ENCODE data around the gene ELF5.

DNA sequence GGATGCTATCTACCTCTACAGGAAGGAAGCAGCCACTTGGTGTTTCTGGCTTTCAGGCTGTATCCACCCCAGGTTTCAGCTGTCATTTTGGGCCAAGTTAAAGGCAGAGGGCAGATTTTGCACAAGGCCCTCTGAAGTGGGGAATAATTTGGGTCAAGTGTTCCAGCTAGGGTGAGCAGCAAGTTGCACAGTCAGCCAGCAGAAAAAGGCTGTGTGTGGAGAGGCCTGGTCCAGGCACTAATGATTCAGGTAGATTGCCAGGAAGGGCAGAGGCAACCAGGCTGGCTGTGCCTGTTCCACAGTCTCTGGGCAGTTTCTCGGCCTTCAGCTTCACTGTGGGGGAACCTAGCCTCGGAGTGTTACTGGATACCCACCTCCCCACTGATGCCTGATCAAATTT is 8.6 kb upstream of the ELF5 start:
- TF ChIP-seq, protein P1, sequence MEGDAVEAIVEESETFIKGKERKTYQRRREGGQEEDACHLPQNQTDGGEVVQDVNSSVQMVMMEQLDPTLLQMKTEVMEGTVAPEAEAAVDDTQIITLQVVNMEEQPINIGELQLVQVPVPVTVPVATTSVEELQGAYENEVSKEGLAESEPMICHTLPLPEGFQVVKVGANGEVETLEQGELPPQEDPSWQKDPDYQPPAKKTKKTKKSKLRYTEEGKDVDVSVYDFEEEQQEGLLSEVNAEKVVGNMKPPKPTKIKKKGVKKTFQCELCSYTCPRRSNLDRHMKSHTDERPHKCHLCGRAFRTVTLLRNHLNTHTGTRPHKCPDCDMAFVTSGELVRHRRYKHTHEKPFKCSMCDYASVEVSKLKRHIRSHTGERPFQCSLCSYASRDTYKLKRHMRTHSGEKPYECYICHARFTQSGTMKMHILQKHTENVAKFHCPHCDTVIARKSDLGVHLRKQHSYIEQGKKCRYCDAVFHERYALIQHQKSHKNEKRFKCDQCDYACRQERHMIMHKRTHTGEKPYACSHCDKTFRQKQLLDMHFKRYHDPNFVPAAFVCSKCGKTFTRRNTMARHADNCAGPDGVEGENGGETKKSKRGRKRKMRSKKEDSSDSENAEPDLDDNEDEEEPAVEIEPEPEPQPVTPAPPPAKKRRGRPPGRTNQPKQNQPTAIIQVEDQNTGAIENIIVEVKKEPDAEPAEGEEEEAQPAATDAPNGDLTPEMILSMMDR (IDR thresholded peaks at IDR 0.05; ENCODE audit: low read length) = no peak
- no peak for TF ChIP-seq EZH2 (IDR thresholded peaks at IDR 0.05; ENCODE audit: borderline replicate concordance, low read length)

All from OCI-LY1 (cell line).